Activated CD4-positive, alpha-beta T cell treated with anti-CD3 and anti-CD28 coated beads for 1 hour (primary cell): ENCODE measurements around the gene TRAF3.
"Not testable (repeated sequence)": the region's sequence is repeated elsewhere in the genome, so short reads cannot be mapped to it uniquely, and the experiment has no call there.

Experiments used
- DNase-seq: peaks from one replicate; pipeline ENCODE4 v3.0.0-alpha.2; 2020

Gene TRAF3

DNA sequence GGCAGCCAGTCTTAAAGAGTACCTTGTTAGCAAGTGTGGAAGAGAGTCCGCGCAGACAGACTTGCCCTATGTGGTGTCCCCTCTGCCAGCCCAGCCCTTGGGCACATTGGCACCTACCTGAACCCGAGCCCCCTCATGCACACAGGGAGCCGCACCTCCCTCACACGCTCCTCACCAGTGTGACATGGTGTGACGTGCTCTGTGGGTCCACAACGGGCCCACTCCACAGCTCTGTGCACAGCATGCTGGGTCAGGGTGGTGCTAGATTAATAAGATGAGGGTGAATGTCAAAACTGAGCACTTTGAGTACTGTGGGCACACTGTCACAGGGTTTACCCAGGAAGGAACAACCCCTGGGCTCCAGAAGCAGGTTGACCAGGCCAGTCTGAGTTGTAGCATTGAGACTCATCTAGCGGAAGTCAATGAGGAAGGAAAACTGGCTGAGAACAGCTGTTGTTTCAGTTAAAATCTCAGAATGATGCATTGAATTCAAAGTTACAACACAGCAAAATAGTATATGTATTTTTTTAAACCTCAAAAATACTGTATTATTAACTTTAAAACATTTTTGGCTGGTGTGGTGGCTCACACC lies 91.8 kb downstream of the TRAF3 start:
- DNase-seq, result no peak

DNA sequence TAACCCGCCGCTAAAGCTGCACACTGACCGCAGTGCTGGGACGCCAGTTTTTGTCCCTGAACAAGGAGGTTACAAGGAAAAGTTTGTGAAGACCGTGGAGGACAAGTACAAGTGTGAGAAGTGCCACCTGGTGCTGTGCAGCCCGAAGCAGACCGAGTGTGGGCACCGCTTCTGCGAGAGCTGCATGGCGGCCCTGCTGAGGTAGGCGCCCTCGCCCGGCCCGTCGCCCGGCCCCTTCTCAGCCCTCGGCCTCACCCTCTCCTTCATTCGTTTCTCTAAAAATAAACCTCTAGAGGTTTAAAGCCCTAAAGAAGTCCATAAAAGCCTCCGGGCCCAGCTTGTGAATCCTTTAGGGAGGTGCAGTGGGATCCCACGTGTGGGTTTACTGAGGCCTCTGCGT lies 93.0 kb downstream of the TRAF3 start:
- DNase-seq, result no peak

DNA sequence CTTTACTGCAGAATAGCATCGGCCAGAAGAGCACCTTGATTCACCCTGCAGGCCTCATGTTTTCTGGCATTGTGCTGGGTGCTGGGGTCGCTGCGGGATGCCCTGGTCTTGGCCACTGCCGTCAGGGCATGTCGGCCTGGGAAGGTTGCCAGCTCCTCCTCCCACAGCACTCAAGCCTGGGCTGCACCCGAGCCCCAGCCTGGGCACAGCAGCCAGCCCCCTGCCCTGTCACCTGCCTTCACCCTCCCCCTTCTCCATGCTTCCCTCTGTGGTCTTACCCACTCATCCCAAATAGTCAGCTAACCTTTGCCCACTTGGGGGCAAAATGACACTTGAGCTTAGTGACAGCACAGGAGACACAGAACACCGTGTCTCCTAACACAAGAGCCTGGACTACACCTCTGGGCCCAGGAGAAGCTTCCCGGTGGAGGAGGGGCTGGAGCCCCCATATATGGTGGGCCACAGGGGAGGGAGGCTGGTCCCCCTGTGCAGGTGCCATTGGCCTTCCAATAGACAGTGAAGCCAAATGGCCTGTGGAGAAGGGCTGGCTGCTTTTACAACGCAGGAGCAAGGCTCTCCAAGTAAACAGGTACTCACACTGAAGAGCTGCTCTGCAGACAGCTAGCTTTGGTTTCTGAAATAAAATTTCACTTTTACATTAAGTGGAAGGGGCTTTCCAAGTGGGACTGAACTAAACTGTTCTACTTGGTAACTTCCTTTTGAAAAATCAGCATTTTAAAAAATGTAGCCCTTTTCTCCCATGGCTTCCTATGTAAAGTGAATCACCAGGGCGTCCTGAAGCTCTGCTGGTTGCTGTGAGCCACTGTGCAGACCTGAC lies 94.0 kb downstream of the TRAF3 start:
- no peak for DNase-seq

DNA sequence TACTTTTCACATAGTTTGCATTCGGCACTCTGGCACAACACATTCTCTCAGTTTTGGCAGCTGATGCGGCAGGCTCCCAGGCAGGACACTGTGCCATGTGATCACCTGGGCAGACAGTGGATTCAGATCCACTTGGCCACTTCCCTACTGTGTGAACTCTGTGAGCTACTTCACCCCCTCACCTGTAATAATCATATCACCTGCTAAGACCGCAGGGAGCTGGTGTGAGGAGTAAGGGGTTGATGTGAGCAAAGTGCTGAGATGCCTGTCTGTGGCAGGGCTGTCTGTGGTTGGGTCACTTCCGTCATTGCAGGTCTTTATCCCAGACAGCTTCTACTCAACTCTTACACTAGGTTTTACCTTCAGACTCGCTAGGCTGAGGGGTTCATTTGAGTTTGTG lies 94.8 kb downstream of the TRAF3 start:
- no peak for DNase-seq

DNA sequence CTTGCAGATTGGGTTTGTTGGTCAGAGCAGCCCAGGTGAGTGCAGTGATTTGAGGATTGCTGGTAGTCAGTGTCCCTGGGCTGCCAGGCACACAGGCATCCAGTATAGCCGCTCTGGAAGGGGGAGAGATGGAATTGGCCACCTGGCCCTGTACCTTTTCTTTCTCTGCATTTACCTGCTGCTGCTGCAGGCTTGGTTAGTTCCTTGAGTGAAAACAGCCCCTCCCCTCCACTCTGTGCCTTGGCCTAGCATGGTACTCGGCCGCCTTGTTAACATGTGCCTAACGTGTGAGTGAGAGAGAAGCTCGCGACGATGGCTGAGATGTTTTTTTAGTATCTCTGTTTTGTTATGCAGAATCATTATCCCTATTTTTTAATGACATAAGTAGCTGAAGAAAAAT lies 95.9 kb downstream of the TRAF3 start:
- DNase-seq, result no peak

DNA sequence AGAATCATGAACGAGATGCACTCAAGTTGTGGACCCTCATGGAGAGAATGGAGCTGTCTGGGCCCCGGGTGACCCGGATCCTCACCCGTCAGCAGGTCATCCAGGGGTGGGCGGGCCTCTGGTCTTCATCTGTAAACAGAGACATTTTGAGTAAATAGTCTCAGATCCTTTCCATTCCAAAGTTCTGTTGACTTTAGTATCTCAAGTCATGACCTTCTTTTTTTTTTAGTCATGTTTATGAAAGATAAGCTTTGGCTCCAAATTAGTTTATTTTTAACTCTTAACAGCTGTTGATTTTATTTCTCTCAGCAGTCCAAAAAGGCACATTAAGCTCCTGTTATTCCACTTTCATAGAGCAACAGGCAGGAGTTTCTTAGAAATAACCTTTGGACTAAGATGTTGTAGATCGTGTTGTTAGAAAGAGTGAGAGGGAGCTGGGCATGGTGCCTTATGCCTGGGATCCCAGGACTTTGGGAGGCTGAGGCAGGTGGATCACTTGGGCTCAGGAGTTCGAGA lies 96.4 kb downstream of the TRAF3 start:
- no peak for DNase-seq

DNA sequence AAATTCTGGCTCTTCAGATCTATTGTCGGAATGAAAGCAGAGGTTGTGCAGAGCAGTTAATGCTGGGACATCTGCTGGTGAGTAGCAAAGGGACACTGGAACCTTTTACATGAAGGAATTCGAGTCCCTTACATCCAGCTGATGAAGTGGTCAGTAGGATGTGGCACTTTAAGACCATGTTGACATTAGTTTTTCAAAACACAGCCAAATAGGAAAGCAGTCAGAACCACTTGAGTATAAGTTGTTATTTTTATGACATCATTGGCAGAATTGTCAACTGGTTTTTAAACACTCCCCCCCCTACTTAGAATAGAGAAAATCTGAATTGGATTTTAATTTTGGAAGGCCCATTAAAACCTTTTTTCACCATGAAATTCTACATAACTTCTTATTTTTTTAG lies 98.4 kb downstream of the TRAF3 start:
- no peak for DNase-seq

DNA sequence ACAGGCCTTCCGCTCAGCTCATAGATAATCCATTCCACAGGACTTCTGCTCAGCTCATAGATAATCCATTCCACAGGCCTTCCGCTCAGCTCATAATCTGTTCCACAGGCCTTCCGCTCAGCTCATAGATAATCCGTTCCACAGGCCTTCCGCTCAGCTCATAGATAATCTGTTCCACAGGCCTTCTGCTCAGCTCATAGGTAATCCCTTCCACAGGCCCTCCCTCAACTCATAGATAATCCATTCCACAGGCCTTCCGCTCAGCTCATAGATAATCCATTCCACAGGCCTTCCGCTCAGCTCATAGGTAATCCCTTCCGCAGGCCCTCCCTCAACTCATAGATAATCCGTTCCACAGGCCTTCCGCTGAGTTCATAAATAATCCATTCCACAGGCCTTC lies 100.3 kb downstream of the TRAF3 start:
- not testable (repeated sequence) for DNase-seq

DNA sequence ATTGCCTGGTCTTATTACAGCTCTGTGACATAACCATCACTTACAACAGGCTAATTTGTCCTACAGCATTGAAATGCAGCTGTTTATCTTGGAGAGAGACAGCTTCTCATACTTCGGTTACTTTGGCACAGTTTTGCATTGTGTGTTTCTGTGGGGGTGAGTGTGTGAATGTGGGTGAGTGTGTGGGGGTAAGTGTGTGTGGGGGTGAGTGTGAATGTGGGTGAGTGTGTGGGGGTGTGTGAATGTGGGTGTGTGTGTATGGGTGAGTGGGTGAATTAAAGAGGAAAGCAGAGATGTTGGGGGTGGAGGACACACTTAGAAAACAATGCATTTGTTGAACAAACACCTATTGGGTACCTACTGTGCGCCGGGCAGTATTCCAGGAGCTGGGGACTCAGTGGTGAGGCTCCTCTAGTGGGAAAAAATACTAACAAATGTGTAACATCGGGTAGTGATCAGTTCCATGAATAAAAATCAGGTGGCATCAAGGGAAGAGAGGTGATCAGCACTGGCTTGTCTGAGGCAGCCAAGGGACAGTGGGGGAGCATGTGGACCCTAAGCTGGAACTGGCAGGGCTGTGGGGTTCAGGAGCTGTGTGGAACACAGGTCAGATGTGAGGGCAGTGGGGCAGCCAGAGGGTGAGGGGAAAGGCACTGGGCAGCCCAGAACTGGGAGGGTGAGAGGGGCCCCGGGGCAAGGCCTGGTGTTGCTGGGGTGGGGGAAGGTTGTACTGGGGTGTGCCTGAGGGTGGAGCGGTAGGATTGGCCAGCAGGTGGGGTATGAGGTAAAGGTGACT lies 101.1 kb downstream of the TRAF3 start:
- no peak for DNase-seq

DNA sequence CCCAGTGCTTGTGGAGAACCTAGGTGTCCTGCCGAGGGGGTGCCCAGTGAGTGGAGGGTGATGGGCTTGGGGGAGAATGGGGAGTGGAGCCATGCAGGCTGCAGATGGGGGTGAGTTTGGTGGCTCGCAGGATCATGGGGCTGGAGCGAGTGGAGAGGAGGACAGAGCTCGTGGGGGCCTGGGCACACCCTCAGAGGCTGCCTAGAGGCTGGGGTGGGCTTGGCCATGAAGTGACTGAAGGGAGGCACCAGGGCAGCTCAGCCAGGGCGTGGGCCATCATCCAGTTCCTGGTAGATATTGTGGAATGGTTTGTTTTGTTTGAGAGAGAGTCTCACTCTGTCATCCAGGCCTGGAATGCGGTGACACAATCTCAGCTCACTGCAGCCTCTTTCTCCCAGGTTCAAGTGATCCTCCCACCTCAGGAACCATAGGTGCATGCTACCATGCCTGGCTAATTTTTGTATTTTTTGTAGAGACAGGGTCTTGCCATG lies 101.8 kb downstream of the TRAF3 start:
- no peak for DNase-seq

DNA sequence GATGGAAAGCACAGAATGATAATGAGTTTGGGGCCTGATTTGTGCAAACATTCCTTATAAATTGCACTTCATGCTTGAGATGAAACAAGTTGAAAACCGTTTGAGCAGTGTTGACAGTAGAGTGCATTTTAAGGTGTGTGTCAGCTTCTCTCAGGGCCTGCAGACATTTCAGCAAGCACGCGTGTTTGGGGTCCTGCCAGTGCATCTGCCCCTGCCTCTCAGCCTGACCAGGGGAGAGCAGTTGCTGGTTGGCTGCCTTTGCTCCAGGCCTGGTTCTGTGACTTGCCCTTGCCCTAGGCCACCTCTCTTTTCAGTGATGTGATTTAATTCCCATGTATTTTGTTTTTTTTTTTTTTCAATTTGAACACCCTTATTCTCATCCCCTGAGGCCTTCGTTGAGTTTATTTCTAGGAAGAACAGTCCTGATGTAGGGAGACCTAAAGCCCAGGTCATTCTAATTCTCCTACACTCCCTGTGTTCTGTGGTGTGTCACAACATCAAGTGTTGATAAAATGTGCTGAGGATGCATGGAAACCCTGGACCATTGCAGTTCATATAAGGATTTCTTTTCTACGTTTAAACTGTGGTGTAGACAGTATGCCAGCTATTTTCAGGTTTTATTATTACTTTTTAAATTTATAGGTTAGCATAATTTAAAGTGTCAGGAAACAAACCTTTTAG lies 105.1 kb downstream of the TRAF3 start:
- no peak for DNase-seq

DNA sequence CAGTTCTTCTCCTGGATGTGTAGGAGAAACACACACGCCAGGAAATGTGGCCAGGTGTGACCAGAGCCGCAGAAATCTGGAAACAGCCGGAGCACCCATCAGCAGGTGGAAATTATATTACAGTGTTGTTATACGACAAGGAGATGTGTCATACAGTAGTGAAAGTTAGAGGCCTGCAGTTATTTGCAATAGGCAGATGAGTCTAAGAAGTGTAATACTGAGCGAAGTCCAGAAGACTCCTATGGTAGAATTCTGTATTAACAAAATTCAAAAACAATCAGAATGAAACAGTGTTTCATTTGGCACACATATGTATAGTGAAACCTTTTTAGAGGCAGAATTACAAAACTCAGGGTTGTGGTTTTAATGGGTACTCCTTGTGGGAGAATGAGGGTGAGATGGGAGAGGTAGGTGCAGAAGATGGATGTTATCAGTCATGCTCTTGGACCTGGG lies 105.9 kb downstream of the TRAF3 start:
- DNase-seq, result no peak

DNA sequence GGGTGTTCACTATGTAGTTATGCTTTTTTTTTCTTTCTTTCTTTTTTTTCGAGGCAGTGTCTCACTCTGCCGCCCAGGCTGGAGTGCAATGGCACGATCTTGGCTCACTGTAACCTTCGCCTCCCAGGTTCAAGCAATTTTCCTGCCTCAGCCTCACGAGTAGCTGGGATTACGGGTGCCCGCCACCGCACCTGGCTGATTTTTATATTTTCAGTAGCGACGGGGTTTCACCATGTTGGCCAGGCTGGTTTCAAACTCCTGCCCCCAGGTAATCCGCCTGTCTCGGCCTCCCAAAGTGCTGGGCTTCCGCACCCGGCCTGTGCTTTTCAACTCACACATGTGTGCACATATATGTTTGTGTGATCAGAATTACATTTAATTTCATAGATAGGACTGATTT lies 106.3 kb downstream of the TRAF3 start:
- DNase-seq, result no peak

DNA sequence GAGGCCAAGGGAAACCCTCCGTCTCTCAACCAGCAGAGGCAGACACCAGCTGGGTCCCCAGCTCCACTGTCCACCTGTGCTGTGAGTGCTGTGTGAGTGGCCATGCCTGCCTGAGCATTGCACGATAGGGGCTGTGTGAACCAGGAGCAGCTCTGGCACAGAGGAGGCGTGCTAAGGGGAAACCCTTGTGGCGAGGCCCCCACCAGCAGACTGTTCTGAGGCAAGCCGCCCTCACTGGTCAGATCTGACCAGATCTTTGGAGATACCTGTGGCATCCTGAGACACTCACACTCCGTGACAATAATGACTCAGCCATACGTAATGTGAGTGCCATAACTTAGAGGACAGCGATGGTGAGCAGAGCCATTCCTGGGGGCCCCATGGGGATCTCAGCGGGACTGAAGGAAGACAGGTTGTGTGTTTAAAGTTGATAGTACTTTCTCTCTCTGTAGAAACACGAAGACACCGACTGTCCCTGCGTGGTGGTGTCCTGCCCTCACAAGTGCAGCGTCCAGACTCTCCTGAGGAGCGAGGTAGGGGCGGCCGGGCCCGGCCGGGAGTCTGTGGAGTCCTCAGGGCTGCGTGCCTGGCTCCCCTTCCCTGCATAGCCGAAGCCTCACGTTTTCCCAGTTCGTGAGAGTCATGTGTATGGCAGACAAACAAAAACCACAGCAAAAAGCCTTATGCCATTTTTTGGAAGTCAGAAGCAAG lies 108.6 kb downstream of the TRAF3 start:
- DNase-seq, result no peak

DNA sequence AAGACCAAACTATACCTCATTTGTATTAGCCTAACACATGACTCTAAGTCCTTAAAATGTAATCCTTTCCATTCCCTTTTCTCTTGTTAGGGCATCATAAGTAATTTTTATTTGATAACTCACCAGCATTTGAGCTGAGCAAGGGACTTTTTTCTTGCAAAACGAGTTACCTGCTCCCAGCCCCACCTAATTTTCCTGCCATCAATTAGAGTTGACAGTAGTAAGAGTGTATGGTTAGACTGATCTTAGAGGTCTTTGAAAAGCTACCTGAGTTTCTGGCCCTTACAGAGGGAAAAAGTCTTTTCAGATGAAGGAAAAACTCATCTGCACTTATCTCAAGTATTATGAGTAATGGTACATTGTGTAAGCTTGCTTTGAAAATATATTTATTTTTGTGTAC lies 111.5 kb downstream of the TRAF3 start:
- no peak for DNase-seq

DNA sequence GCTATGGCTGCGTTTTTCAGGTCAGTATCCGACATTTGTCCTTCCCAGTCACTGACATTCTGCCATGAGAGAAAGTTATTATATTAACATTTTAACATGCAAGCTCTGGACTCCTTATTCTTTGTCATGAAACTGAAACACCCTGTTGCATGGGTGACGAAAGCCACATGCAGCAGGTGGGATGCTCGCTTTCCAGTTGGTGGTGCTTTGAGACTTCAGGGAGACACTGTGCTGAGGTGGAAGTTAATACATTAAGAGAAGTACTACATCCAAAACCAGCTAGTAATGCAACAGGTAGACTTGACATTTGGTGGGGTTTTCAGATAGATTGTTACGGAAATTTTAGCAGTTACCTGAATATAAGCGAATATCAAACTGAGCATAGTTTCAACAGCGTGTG lies 112.4 kb downstream of the TRAF3 start:
- DNase-seq, result no peak

DNA sequence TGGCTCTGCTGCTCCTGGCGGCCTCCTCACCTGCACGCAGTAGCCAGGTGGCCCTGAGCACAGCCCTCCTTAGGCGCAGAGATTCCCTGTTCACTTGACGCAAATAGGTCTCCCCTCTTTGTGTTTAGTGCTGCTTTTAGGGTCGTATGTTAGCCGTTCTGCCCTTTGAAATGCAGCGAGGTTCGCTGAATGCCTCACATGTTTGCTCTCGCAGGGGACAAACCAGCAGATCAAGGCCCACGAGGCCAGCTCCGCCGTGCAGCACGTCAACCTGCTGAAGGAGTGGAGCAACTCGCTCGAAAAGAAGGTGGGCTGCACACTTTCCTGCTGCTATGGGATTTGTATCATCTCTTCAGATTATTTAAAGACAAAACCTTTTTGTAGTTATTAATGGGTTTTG lies 113.9 kb downstream of the TRAF3 start:
- DNase-seq, result no peak

DNA sequence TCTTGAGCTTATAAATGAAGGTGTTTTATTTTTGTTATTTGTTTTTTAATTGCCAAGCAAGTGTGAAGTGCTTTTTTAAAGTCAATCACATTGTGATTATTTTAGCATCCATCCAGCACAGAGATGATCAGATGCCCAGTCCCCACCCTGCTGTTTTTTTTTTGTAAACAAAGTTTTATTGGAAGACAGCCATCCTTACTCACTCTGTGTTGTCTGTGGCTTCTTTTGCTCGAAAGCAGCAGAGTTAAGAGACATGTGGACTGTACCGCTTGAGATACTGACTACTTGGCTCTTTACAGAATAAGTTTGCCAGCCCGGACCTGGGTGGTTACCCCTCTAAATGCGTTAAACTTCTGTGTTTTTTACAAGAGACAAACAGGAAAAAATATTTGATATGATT lies 114.3 kb downstream of the TRAF3 start:
- DNase-seq, result no peak

DNA sequence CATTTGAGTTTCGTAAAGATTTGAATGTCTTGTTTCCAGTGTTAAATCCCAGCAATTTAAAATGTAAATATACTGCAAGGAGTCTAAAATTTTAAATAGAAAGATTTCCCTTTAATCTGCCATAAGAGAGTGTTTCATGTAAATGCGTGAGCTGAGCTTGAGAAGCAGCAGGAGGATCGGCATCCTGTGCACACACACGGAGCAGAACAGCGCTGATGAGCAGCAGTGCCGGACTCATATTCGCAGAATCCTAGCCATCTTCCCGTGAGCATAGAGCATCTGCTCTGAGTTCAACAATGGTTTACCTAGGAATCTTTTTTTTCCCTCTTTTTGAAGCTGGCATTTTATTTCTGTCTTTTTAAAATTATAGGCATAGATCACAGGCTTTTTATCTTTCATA lies 115.4 kb downstream of the TRAF3 start:
- DNase-seq, result no peak

DNA sequence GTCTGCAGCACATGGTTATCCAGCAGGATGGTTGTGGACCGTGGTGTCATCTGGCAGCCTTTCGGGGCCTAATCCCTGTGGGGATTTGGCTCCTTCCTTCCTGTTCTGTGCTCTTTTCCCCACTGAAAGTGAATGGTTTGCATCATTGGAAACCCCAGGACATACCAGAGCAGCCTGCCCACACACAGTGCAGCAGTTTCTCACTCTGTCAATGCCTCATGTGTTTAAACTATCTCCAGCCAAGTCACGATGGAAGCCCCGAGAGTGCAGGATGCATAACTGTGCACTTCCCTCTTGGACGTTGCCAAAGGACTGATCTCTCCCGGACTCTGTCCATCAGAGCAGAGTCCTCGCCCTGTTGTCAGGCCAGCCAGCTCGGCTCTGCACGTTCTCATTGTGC lies 116.2 kb downstream of the TRAF3 start:
- no peak for DNase-seq

DNA sequence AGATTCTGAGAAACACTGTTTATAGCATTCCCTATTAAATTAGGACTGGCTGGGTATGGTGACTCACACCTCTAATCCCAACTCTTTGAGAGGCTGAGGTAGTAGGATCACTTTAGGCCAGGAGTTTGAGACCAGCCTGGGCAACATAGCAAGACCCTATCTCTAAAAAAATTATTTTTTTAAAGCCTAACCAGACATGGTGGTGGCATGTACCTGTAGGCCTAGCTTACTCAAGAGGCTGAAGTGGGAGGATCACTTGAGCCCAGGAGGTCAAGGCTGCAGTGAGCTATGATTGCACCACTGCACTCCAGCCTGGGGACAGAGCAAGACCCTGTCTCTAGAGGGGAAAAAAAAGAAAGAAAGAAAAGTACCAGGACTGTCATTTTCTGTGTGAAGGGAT lies 119.5 kb downstream of the TRAF3 start:
- DNase-seq, result not testable (repeated sequence)
